Kidney capillary endothelial cell (primary cell): ENCODE measurements around the gene SMARCA4.
"Not testable (repeated sequence)": the region's sequence is repeated elsewhere in the genome, so short reads cannot be mapped to it uniquely, and the experiment has no call there.

Source experiments
- DNase-seq: peaks from one replicate; pipeline ENCODE4 v3.0.0-alpha.2; 2018; ENCODE audit warnings: low spot score

The SMARCA4 gene

DNA sequence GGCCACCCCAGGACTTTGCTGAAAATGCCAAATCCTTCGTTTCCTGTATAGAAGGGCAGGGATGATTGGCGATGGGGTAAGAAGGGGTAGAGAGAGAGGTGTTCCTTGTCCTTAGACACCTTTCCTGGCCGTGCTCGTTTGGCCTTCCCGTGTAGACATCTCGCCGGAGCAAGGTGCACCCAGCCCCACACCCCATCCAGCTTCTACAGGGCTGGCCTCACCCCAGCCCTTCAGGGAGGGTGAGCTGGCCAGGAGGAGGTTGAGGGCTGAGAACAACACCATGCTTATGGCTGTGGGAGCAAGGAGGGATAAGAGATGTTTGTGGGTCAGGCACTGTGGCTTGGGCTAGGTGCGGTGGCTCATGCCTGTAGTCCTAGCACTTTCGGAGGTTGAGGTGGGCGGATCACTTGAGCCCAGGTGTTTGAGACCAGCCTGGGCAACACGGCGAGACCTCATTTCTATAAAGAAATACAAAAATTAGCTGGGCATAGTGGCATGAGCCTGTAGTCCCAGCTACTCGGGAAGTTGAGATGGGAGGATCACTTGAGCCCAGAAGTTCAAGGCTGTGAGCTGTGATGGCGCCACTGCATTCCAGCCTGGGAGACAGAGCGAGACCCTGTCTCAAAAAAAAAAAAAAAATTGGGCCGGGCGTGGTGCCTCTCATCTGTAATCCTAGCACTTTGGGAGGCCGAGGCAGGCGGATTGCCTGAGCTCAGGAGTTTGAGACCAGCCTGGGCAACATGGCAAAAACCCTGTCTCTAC, 15.5 kb downstream of the SMARCA4 start:
- no peak for DNase-seq

DNA sequence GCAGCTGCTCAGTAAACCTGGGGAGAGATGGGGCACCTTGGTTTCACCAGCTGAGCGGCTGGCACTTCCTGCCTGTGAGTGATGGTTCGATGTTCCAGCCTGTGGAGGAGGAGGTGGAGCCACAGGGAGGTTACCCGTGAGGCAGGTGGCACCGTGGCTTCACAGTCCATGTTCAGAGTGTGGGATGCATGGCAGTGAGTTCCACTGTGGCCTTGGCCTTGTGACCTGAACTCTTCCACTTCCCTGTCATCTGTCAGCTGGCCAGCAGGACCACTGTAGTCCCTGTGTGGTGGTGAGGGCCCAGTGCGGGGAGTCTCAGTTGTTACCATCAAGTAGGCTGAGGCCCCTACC, 16.9 kb downstream of the SMARCA4 start:
- DNase-seq = no peak

DNA sequence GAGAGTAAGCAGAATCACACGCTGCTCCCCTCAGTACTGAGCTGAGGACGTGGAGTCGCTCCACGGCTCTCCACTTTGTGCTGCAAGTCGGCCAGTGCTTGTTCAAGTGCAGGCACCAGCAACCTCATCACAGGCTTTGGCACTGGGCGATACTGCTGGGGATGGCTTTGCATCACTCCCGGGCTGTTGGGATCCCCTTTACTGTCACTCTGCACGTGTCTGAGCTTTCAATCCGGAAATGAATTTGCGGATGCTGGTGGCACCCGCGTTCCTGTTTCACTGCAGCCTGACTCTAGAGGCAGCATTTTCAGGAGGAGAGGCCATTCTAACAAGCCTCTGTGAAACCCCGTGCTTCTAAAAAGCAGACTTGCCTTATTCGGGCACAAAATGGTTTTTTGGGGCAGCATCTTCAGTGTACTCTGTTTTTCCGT, 19.1 kb downstream of the SMARCA4 start:
- DNase-seq = no peak

DNA sequence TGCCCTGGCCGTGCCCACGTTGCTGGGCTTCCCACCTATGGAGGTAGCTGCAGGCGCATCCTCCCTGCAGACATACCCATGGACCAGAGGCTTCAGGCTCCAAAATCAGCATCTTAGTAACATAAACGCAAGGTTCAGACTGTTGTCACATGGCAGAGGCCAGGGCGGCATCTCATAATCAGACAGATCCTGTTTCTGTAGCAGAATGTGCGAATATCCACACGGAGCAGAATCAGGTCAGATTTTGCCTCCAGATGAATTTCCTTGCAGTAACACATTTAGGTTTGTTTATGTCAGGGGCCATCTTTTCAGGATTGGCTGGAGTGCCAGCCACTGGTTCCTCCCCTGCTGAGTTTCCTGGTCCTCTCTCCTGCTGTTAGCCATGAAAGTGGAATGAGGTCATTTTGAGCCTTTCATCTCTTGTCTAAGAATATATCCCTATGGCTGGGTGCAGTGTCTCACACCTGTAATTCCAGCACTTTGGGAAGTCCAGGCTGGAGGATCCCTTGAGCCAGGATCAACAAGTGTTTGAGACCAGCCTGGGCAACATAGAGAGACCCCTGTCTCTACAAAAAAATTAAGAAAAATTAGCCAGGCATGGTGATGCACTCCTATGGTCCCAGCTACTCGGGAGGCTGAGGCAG, 20.5 kb downstream of the SMARCA4 start:
- no peak for DNase-seq

DNA sequence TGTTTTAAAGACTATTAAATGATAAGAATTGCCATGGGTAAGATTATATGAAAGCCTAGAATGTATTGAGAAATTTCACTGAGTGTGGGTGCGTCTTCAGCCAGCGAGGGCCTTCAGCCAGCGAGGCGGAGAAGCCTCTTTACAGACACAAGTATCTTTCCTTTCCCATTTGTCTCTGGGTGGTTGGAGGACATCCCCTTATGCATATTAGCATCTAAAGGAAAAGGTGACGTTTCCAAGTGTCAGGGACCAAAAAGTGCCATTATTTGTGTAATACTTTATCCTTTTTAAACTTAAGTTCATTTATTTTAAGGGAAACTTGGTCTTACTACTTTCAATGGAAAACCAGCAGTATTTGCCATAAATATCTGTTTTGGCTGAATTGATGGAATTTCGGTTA, 22.2 kb downstream of the SMARCA4 start:
- no peak for DNase-seq

DNA sequence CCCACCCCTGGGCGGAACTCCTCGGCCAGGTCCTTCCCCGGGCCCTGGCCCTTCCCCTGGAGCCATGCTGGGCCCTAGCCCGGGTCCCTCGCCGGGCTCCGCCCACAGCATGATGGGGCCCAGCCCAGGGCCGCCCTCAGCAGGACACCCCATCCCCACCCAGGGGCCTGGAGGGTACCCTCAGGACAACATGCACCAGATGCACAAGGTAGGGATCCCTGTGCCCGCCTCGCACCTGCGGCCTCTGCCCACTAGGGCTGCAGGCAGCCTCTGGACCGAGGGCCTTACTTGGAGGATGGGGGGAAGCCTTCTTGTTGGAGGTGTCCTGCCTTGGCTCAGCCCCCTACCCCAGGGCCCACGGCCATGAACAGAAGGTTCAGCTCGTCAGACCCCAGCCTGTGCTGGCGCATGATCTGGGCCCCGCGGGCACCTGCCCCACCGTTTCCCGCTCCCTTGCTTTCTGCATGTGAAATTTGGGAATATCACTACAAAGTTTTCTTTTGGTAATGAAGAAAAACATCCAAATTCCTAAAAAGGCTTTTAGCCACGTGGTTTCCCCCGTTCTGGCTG, 23.4 kb downstream of the SMARCA4 start:
- DNase-seq = no peak

DNA sequence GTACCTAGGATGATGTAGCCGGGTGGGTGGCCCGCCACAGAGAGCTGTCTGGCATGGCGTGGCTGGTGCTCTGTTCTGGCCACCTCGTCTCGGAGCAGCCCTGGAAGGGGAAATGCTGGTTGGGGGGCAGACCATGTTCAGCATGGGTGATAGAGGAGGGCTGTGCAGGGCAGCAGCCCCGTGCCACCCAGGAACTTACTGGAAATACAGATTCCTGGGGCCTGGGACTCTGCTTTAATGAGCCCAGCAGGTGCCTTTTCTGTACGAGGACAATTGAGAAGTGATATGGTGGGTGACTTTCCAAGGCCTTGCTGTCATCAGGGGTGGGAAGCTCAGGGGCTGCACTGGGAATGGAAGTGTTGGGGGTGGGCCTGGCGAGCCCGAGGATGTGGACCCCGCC, 24.7 kb downstream of the SMARCA4 start:
- no peak for DNase-seq

DNA sequence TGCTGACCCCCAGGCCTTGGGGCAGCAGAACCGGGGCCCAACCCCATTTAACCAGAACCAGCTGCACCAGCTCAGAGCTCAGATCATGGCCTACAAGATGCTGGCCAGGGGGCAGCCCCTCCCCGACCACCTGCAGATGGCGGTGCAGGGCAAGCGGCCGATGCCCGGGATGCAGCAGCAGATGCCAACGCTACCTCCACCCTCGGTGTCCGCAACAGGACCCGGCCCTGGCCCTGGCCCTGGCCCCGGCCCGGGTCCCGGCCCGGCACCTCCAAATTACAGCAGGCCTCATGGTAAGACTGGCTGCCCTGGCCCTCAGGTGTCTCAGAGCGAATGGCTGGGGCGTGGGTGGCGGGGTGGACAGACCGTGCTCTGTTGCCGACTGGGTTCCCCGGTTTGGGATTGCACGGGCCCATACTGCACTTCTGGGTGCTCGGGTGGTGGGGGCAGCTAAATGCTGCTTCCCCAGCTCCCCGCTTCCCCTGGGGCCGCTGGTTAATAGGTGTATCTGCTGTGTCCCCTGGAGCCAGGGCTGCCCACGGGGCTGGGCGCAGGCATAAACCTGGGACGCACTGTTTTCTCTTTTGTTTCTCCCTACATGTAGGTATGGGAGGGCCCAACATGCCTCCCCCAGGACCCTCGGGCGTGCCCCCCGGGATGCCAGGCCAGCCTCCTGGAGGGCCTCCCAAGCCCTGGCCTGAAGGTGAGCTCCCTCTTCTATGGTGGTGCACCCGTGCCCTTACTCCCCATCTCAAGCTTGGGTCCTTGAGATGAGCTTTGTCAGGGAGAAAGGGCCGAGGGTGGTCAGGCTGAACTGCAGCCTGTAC, 25.7 kb downstream of the SMARCA4 start:
- no peak for DNase-seq

DNA sequence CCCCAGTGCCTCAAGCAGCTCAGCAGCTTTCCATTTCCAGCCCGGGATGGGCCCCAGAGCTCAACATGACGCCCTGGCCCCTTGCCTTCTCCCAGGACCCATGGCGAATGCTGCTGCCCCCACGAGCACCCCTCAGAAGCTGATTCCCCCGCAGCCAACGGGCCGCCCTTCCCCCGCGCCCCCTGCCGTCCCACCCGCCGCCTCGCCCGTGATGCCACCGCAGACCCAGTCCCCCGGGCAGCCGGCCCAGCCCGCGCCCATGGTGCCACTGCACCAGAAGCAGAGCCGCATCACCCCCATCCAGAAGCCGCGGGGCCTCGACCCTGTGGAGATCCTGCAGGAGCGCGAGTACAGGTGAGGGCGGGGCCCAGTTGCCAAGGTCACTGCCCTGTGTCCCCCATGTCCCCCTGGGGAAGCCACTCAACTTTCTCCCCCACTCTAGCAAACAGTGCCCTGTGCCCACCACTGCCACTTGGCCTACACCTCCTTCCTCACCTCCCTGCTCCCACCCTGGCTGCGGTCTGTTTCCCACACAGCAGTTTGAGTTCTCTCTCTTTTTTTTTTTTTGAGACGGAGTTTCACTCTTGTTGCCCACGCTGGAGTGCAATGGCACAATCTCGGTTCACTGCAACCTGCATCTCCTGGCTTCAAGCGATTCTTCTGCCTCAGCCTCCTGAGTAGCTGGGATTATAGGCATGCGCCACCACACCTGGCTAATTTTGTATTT, 26.9 kb downstream of the SMARCA4 start:
- no peak for DNase-seq

DNA sequence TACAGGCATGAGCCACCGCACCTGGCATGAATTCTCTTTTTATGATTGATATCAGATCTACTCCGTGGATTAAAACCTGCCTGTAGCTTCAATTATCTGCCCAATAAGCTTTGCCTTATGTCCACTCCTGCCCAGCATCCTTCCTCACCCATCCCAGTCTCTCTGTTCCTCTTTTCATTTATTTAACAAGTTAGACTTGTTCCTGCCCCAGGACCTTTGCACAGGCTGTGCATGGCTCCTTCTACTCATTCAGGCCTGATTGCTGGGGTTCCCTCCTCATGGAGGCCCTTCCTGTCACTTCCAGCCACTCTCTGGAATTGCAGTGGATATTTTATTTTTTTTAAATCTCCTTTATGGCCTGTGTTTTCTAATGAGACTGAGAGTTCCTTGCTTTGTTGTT, 27.6 kb downstream of the SMARCA4 start:
- DNase-seq = no peak

DNA sequence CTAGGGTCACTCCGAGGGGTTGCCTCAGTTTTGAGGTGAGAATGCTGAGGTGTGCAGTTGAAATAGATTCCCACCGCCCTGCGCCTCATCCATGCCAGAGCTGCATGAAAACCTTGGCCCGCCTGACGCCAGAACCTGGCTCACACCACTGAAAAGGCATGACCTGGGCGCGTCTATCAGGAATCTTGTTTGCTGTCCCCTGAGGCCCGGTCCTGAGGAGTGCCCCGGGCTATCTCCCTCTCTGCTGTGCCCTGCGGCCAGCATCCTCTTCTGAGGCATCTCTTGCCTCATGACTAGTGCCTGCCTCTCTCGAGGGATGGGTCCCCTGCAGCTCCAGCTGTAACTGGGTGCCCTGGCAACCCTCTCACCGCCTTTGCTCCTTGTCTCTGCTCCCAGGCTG, 28.1 kb downstream of the SMARCA4 start:
- no peak for DNase-seq

DNA sequence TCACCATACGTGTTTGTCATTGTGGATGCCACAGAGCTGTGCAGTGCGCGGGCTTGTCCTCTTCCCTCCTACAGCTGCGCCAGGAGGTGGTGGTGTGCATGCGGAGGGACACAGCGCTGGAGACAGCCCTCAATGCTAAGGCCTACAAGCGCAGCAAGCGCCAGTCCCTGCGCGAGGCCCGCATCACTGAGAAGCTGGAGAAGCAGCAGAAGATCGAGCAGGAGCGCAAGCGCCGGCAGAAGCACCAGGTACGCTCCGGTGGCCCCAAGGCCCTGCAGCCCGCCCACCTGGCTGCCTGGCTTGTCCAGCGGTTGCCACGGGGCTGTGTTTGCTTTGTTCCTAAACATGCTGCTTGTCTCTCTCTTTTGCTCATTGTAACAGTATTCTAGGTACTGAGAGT, 30.2 kb downstream of the SMARCA4 start:
- DNase-seq = no peak

DNA sequence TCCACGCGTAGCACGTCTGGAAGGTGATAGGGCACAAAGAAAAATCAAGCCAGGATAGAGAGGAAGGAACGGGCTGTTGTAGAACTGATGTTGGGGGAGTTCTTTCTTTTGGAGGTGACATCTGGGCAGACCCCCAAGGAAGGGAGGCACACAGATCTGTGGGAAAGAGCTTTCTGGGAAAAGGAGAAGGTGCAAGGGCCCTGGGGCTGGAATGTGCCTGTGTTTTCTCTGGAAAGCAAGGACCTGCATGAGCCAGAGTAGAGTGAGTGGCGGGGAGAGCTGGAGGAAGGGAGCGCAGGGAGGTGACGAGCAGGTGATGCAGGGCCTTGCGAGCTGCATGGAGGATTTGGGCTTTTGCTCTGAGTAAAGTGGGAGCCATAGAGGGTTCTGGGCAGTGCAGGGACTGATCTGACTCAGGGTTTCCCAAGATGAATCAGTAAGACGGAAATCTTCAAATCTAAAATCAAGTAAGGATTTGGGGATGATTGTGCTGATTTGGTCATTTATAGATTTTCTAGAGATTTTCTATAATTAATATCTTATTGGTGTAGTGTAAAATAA, 30.8 kb downstream of the SMARCA4 start:
- no peak for DNase-seq

DNA sequence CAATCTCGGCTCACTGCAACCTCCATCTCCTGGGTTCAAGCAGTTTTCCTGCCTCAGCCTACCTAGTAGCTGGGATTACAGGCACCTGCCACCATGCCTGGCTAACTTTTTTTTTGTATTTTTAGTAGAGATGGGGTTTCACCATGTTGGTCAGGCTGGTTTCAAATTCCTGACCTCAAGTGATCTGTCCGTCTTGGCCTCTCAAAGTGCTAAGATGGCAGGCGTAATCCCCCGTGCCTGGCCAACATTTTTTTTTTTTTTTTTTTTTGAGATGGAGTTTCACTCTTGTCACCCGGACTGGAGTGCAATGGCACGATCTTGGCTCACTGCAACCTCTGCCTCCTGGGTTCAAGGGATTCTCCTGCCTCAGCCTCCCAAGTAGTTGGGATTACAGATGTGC, 31.3 kb downstream of the SMARCA4 start:
- not testable (repeated sequence) for DNase-seq

DNA sequence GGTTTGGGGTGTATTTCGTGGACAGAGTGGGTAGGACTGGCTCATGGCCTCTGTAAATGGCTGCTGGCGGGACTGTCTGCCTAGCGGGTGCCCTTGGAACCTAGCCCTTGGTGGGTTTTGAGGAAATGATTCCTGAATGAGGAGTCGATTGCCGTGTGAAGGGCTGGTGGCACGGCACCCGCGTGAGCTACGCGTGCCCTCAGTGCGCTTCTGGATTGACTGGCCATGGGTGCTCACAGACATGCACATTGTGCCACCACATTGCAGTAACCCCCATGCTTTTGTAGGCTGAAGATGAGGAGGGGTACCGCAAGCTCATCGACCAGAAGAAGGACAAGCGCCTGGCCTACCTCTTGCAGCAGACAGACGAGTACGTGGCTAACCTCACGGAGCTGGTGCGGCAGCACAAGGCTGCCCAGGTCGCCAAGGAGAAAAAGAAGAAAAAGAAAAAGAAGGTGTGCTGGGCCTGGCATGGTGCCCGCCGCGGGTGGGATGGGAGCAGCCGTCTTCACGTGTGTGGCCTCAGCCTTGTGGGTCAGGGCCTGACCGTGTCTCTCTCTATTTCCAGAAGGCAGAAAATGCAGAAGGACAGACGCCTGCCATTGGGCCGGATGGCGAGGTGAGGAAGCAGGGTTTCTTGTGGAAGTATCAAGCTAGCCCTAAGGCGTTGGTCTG, 35.2 kb downstream of the SMARCA4 start:
- DNase-seq = no peak

DNA sequence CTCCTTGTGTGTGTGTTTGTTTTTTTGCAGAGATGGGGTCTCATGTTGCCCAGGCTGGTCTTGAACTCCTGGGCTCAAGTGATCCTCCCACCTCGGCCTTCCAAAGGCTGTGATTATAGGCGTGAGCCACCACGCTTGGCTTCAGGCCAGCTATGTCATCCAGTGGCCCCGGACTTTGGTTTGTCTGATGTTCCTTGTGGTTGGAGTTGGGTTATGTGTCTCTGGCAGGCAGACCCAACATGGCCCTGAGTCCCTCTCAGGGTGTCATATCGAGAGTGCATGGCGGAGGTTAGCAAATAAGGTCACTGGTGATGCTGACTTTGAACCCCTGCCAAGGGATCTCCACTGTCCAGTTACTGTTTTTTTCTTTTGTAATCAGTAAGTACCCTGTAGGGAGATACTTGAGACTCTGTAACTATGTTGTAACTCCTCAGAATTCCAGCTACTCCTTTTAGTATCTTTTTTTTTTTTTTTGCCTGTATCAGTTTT, 37.3 kb downstream of the SMARCA4 start:
- no peak for DNase-seq

DNA sequence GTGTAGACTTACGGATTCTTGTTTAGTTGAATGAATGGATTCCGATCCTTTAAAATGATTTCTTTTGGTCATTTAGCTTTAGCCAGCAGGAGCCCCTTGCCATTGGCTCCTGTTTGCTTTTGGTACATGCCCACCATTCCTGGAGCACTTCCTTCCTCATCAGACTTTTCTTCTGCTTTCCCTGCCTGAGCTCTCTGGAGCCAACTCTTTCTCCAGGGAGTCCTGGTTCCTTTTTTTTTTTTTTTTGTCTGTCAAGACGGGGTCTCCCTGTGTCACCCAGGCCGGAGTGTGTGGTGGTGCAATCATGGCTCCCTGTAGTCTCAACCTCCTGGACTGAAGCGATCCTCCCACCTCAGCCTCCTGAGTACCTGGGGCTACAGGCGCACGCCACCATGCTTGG, 37.8 kb downstream of the SMARCA4 start:
- DNase-seq = no peak

DNA sequence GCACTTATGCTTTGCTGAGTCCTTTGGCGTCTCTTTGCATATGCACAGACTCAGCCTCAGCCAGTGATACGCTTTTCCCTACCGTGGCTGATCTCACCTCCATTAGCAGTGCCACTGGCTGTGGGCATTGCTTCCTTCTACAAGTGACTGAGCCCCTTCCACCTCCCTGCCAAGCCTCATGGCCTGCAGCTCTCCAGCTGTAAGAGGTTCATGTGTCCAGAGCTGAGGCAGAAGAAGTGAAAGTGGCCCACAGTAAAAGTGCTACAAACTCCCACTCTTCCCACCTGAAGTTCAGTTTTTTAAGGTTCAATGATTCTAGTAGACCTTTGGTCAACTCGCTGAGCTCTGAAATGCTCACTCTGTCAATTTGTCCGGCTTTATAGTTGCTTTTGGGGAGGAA, 44.7 kb downstream of the SMARCA4 start:
- DNase-seq = no peak

DNA sequence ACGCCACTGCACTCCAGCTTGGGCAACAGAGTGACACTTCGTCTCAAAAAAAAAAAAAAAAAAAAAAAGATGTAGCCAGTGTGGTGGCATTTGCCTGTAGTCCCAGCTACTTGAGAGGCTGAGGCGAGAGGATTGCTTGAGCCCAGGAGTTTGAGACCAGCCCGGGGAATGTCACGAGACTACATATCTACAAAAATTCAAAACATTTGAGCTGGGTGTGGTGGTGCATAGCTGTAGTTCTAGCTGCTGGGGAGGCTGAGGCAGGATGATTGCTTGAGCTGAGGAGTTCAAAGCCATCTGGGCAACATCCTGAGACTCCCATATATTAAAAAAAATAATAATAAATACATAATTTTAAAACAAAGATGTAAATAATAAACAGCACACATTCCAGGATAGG, 46.6 kb downstream of the SMARCA4 start:
- no peak for DNase-seq

DNA sequence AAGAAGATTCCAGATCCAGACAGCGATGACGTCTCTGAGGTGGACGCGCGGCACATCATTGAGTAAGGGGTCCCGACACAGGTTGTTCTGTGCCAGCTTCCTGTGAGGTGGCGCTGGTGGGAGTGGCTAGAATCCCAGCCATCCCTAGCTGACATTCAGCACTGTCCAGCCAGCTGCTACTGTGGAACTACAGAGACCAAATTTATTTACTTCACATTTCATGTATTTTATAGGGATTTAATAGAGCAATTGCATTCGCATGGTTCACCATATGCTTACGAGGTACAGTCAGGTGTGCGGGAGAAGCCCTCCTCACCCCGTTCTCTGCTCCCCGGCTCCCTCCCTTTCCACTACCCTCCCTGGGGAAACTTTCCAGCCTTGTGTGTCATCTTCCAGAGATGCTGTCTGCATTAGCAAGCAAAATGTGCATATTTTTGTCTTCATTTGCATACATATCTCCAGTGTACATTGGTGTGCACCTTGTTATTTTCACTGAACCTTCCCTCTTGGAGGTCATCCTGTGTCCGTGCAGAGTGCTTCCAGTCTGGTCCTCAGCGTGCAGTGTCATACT, 47.2 kb downstream of the SMARCA4 start:
- DNase-seq = no peak

DNA sequence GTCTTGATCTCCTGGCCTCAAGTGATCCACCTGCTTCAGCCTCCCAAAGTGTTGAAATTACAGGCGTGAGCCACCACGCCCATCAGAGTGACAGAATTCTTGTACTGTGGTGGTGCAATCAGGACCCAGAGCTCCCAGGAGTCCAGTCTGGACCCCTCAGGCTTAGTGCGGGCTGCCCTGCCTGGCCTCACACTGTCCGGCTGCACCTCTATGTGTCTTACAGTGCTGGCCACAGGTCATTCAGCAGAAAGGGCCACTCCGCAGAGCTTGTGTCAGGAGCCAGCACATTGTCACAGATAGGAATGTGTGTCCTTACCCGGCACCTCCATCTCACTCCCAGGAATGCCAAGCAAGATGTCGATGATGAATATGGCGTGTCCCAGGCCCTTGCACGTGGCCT, 49.2 kb downstream of the SMARCA4 start:
- DNase-seq = no peak
